ENCODE measurements around the gene KNDC1.

- no peak for TF ChIP-seq POLR2A (IDR thresholded peaks at IDR 0.05)
- no peak for TF ChIP-seq CTCF (IDR thresholded peaks at IDR 0.05)
Measured at GRCh38 chr10:133169173-133169947, 9.3 kb downstream of the KNDC1 start.

Measured in Peyer's patch (tissue), 4 donors.